ENCODE data around the gene IL12RB2. TPM values are rescaled to one million over a fixed set of nuclear protein-coding genes. Genes with fewer than 3 reads are reported as not detected.

The IL12RB2 gene
- total RNA-seq, 4 donors from 2014 or later, result 0.79 to 4.5 (median 1.6) TPM

- WGBS, result 67% methylated on average over 5 of the region's 5 CpGs
Measured at GRCh38 chr1:67371681-67372080, 64.0 kb downstream of the IL12RB2 start.

DNA sequence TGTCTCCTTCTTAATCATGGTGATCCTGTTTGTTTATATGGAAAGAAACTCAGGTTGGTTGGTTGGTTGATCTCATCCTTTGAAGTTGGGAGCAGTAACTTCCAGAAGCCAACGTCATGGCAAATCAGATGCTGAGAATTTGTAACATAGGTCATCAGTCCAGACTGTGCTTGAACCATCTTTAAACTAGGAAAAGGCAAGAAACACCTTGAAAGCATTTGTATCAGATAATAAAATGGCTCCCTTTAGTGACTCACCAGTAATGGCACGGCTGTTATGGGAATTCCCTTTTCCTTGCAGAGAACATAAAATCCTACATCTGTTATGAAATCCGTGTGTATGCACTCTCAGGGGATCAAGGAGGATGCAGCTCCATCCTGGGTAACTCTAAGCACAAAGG, 64.5 kb downstream of the IL12RB2 start:
- Histone ChIP-seq H3K36me3 (no peaks in the 10 kb centered on the region), H3K27ac (peak overlapping the region; percentile 10), H3K9me3 (no peaks in the 10 kb centered on the region), H3K27me3 (no peaks in the 10 kb centered on the region), H3K4me1 (peaks cover 27% of the 10 kb centered on the region), H3K4me3 (no peak overlapping the region)
- WGBS, result 37% methylated on average over 3 of the region's 3 CpGs
- TF ChIP-seq CTCF (IDR thresholded peaks at IDR 0.05) (no peak), EP300 (IDR thresholded peaks at IDR 0.05) (no peak), POLR2A (IDR thresholded peaks at IDR 0.05) (no peak), POLR2AphosphoS5 (IDR thresholded peaks at IDR 0.05) (no peak)
- DNase-seq (ENCODE audit: low spot score in 2 of 2), result no peak

More at GRCh38 chr1:67371681-67372080, 64.0 kb downstream of the IL12RB2 start:
- Histone ChIP-seq H3K36me3 (no peaks in the 10 kb centered on the region), H3K9me3 (no peaks in the 10 kb centered on the region), H3K27ac (peak overlapping the region; percentile 10), H3K4me3 (no peak overlapping the region), H3K4me1 (peaks cover 22% of the 10 kb centered on the region), H3K27me3 (no peaks in the 10 kb centered on the region)
- no peak for DNase-seq (ENCODE audit: low spot score in 2 of 2)
- TF ChIP-seq POLR2A (IDR thresholded peaks at IDR 0.05) (no peak), POLR2AphosphoS5 (IDR thresholded peaks at IDR 0.05) (no peak), CTCF (IDR thresholded peaks at IDR 0.05) (no peak), EP300 (IDR thresholded peaks at IDR 0.05) (no peak)

DNA sequence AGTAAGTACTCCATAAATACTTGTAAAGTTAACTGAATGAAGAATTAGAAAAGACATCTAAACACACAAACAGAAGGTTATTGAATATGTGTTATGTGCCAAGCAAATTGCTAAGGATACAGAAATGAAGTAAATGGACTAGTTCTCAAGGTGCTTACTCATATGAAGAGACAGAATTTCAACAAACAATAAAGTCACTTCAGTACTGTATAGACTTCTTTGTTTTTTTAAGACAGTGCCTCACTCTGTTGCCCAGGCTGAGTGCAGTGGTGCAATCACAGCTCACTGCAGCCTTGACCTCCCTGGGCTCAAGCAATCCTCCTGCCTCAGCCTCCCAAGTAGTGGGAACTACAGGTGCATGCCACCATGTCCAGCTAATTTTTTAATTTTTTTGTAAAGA, 65.2 kb downstream of the IL12RB2 start:
- H3K36me3 ChIP-seq, result no peaks in the 10 kb centered on the region
- no peak overlapping the region for H3K4me3 ChIP-seq
- no peaks in the 10 kb centered on the region for H3K27me3 ChIP-seq
- H3K9me3 ChIP-seq, result no peaks in the 10 kb centered on the region
- no peak for DNase-seq (ENCODE audit: low spot score in 2 of 2)
- no peak for TF ChIP-seq CTCF (IDR thresholded peaks at IDR 0.05)
- no peak for TF ChIP-seq EP300 (IDR thresholded peaks at IDR 0.05)
- no peak for TF ChIP-seq POLR2A (IDR thresholded peaks at IDR 0.05)
- TF ChIP-seq POLR2AphosphoS5 (IDR thresholded peaks at IDR 0.05), result no peak
- peaks cover 29% of the 10 kb centered on the region for H3K4me1 ChIP-seq
- no peak overlapping the region for H3K27ac ChIP-seq

DNA sequence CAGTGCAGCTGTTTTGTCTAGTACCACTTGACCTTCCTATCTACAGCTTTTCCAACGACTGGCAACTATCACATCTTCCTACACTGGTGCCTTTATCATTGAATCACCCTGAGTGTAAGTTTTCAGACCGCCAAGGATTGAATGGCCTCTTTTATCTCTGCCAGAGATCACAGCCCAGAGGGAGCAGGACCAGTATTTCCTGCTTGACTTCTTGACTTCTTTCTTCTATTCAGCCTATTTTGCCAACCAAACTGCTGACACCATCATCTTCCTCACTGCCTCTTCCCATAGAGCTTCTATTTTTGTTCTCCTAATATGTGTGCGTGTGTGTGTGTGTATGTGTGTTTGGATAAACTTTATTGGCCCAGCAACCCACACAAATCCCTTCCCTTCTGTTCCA, 68.7 kb downstream of the IL12RB2 start:
- Histone ChIP-seq H3K9me3 (no peaks in the 10 kb centered on the region), H3K36me3 (no peaks in the 10 kb centered on the region), H3K27ac (no peak overlapping the region), H3K4me1 (peaks cover 37% of the 10 kb centered on the region), H3K27me3 (no peaks in the 10 kb centered on the region), H3K4me3 (no peak overlapping the region)
- DNase-seq (ENCODE audit: low spot score in 2 of 2), result no peak
- 34% methylated on average over 3 of the region's 3 CpGs for WGBS
- TF ChIP-seq CTCF (IDR thresholded peaks at IDR 0.05), result no peak
- TF ChIP-seq POLR2AphosphoS5 (IDR thresholded peaks at IDR 0.05), result peak in 1 of 3 donors; percentile 21

DNA sequence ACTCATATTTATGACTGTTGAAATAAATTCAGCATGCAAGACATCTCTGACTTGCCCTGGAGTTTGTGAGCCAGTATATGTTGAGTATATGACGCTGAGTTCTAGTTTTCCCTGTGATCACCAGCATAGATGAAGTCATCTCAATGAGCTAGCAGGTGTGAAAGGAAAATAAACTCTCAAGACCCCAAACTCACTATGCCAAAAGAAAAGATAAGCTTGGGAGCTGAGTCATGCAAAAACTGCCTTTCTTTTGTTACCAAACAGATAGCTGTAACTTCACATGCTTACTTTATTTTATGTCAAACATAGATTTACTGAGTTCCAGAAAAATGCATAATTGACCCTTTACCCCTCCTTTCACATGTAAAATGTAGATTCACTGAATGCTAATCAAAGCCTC, 69.6 kb downstream of the IL12RB2 start:
- no peak for DNase-seq (ENCODE audit: low spot score in 2 of 2)
- Histone ChIP-seq H3K27ac (no peak overlapping the region), H3K27me3 (no peaks in the 10 kb centered on the region), H3K4me1 (peaks cover 36% of the 10 kb centered on the region), H3K36me3 (no peaks in the 10 kb centered on the region), H3K4me3 (no peak overlapping the region), H3K9me3 (no peaks in the 10 kb centered on the region)
- no peak for TF ChIP-seq POLR2AphosphoS5 (IDR thresholded peaks at IDR 0.05)
- WGBS, result 100% methylated on average over 1 of the region's 1 CpG

DNA sequence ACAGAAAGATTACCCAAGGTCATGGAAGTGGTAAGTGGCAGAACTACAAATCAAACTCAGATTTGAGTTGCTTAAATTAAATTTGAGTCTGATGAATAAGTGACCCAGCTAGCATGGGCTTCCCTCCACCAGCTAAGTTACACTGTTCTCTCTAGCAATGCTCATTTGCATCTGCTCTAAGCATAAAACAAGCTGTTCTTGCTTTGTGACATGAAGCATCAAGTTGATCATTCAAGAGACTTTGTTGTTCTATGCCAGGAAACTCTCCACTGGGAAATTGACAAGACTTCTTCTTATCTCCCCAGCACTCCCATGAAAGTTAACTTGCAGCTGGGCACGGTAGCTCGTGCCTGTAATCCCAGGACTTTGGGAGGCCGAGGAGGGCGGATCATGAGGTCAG, 73.5 kb downstream of the IL12RB2 start:
- H3K4me1 ChIP-seq, result peaks cover 39% of the 10 kb centered on the region
- H3K27me3 ChIP-seq, result no peaks in the 10 kb centered on the region
- no peak overlapping the region for H3K4me3 ChIP-seq
- TF ChIP-seq POLR2AphosphoS5 (IDR thresholded peaks at IDR 0.05) (no peak), CTCF (IDR thresholded peaks at IDR 0.05) (no peak), EP300 (IDR thresholded peaks at IDR 0.05) (no peak), POLR2A (IDR thresholded peaks at IDR 0.05) (no peak)
- WGBS, result 72% methylated on average over 4 of the region's 4 CpGs
- no peak for DNase-seq (ENCODE audit: low spot score in 2 of 2)
- peak overlapping the region; percentile 58 for H3K27ac ChIP-seq
- H3K36me3 ChIP-seq, result no peaks in the 10 kb centered on the region
- H3K9me3 ChIP-seq, result no peaks in the 10 kb centered on the region

Data from suprapubic skin (tissue), 4 donors.